ENCODE results near the gene SIVA1.

DNA sequence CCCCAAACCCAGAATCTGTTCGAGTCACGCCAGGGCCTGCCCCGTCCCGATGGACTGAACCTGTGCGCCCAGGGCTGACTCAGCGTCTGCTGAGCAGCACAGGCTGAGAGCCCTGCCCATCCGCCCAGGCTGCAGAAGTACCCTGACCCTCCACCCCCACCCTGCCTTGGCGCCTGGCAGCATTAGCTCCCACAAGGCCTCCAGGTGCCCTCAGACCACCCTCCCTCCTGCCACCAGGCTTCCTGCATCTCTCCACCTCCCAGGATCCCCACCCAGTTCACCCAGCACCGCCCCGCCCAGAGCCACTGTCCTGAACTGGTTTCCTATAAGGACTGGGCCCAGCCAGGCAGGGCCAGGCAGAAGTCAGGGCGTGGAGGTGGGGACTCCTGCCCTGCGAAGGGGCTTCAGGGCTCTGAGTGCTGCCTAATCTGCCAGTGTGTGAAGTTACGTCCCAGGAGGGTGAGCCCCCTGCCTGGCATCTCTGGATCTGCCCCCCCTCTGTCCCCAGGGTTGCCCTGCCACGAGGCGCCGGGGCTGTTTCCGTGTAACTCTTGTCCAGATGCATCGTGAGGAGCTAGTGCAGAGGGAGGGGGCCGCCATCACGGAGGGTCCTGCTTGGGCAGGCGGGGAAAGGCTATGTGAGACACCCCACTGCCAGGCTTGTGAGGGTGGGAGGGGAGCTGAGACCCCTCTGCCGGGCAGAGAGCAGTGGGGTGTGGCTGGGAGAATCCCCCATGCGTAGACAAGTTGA, 19.8 kb upstream of the SIVA1 start:
- TF ChIP-seq, protein P1, sequence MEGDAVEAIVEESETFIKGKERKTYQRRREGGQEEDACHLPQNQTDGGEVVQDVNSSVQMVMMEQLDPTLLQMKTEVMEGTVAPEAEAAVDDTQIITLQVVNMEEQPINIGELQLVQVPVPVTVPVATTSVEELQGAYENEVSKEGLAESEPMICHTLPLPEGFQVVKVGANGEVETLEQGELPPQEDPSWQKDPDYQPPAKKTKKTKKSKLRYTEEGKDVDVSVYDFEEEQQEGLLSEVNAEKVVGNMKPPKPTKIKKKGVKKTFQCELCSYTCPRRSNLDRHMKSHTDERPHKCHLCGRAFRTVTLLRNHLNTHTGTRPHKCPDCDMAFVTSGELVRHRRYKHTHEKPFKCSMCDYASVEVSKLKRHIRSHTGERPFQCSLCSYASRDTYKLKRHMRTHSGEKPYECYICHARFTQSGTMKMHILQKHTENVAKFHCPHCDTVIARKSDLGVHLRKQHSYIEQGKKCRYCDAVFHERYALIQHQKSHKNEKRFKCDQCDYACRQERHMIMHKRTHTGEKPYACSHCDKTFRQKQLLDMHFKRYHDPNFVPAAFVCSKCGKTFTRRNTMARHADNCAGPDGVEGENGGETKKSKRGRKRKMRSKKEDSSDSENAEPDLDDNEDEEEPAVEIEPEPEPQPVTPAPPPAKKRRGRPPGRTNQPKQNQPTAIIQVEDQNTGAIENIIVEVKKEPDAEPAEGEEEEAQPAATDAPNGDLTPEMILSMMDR (IDR thresholded peaks at IDR 0.05; ENCODE audit: insufficient read depth, low read length, poor library complexity, severe bottlenecking), result no peak
- TF ChIP-seq EZH2phosphoT487 (conservative IDR thresholded peaks at IDR 0.05; ENCODE audit: low read length), result no peak

Data from SU-DHL-6 (cell line).